GM23338 (cell line): ENCODE measurements around the gene TNPO3. TPM values are rescaled to one million over a fixed set of nuclear protein-coding genes. Genes with fewer than 3 reads are reported as not detected.

ENCODE experiments used
- ATAC-seq: fragments of 200-7000 bp; cut with Tn5 transposase; 3 replicates; pipeline ENCODE4 v1.9.1; 2020
- DNase-seq: peaks from one replicate; pipeline ENCODE4 v3.0.0-alpha.2; 2015; ENCODE audit warnings: low spot score
- H2AFZ ChIP-seq: fragments of 200-600 bp; sonication (generic); 2 replicates; pipeline ENCODE4 v1.8.0; 2016; ENCODE audit warnings: antibody characterized with exemption, mild to moderate bottlenecking, moderate library complexity
- H3F3A ChIP-seq: fragments of 200-600 bp; sonication (generic); replicated peaks from 2 replicates; pipeline ENCODE4 v1.8.0; 2017; ENCODE audit warnings: antibody characterized with exemption, mixed run types, low read depth
- H3K27ac ChIP-seq: fragments of 200-600 bp; sonication (generic); 2 replicates; pipeline ENCODE4 v1.6.1; 2016; ENCODE audit warnings: low read depth
- H3K27me3 ChIP-seq: fragments of 200-600 bp; sonication (generic); 2 replicates; pipeline ENCODE4 v1.8.0; 2016; ENCODE audit warnings: mild to moderate bottlenecking, mixed run types, moderate library complexity; ENCODE audit not compliant: insufficient read depth
- H3K36me3 ChIP-seq: fragments of 200-600 bp; sonication (generic); 2 replicates; pipeline ENCODE4 v1.8.0; 2016; ENCODE audit warnings: mild to moderate bottlenecking; ENCODE audit not compliant: insufficient read depth
- H3K4me1 ChIP-seq: fragments of 200-600 bp; sonication (generic); 2 replicates; pipeline ENCODE4 v1.8.0; 2016; ENCODE audit warnings: mild to moderate bottlenecking, moderate library complexity; ENCODE audit not compliant: insufficient read depth
- H3K4me2 ChIP-seq: fragments of 200-600 bp; sonication (generic); 2 replicates; pipeline ENCODE4 v1.7.1; 2017; ENCODE audit warnings: mixed run types
- H3K4me3 ChIP-seq: fragments of 200-600 bp; sonication (generic); 2 replicates; pipeline ENCODE4 v1.6.1; 2016; ENCODE audit warnings: mixed run types
- H3K79me2 ChIP-seq: fragments of 200-600 bp; sonication (generic); replicated peaks from 2 replicates; pipeline ENCODE4 v1.8.0; 2017; ENCODE audit warnings: mild to moderate bottlenecking; ENCODE audit not compliant: insufficient read depth
- H3K9me2 ChIP-seq: fragments of 200-600 bp; sonication (generic); 2 replicates; pipeline ENCODE4 v1.8.0; 2017; ENCODE audit not compliant: insufficient read depth
- H4K20me1 ChIP-seq: fragments of 200-600 bp; sonication (generic); replicated peaks from 2 replicates; pipeline ENCODE4 v1.8.0; 2017; ENCODE audit warnings: mild to moderate bottlenecking; ENCODE audit not compliant: insufficient read depth
- H3K27ac Mint-ChIP-seq: 2 replicates; pipeline ENCODE4 v1.8.0; 2020; ENCODE audit warnings: inconsistent platforms, mild to moderate bottlenecking, moderate library complexity, mixed read lengths
- H3K27me3 Mint-ChIP-seq: 3 replicates; pipeline ENCODE4 v1.8.0; 2022; ENCODE audit warnings: low read depth, mild to moderate bottlenecking, moderate library complexity, mixed read lengths, inconsistent platforms; ENCODE audit not compliant: insufficient read depth, poor library complexity
- H3K36me3 Mint-ChIP-seq: 3 replicates; pipeline ENCODE4 v1.8.0; 2021; ENCODE audit warnings: low read depth, mild to moderate bottlenecking, inconsistent platforms, moderate library complexity, mixed read lengths
- H3K4me1 Mint-ChIP-seq: 3 replicates; pipeline ENCODE4 v1.8.0; 2020; ENCODE audit warnings: mild to moderate bottlenecking, inconsistent platforms, mixed read lengths
- H3K4me3 Mint-ChIP-seq: 3 replicates; pipeline ENCODE4 v1.8.0; 2021; ENCODE audit warnings: moderate library complexity, mild to moderate bottlenecking, inconsistent platforms, mixed read lengths
- H3K9me3 Mint-ChIP-seq: 3 replicates; pipeline ENCODE4 v1.8.0; 2020; ENCODE audit warnings: moderate library complexity, mild to moderate bottlenecking, inconsistent platforms, mixed read lengths
- CREB1 ChIP-seq: fragments of 250-450 bp; sonication (Bioruptor Pico); IDR thresholded peaks from 2 replicates; pipeline ENCODE4 v1.5.0; 2020; ENCODE audit warnings: low read depth, mild to moderate bottlenecking, moderate library complexity
- POLR2AphosphoS5 ChIP-seq: IDR thresholded peaks from 2 replicates; pipeline ENCODE4 v1.6.1; 2016; ENCODE audit warnings: antibody characterized with exemption, low read depth
- STAT1 ChIP-seq: IDR thresholded peaks from one replicate; pipeline ENCODE4 v1.6.1; 2016; ENCODE audit warnings: antibody characterized with exemption; ENCODE audit not compliant: unreplicated experiment
- ZNF114 ChIP-seq: fragments of 250-450 bp; sonication (Bioruptor Pico); IDR thresholded peaks from 2 replicates; pipeline ENCODE4 v1.5.0; 2020; ENCODE audit warnings: mild to moderate bottlenecking, moderate library complexity
- ZNF331 ChIP-seq: fragments of 250-450 bp; sonication (Bioruptor Pico); IDR thresholded peaks from 2 replicates; pipeline ENCODE4 v1.5.0; 2020; ENCODE audit warnings: low read depth, mild to moderate bottlenecking, moderate library complexity
- ZNF462 ChIP-seq: fragments of 250-450 bp; sonication (Bioruptor Pico); IDR thresholded peaks from 2 replicates; pipeline ENCODE4 v1.5.0; 2020; ENCODE audit warnings: mild to moderate bottlenecking, moderate library complexity
- polyA plus RNA-seq: library from polyadenylated mRNA; unstranded; fragments of >200 nt; fragmentation: Nextera tagmentation; extraction: Ambion mirVana; gene quantifications from 2 replicates; pipeline ENCODE4 v1.2.1, GENCODE V29; 2016
- total RNA-seq: library from RNA; depleted of rRNA; stranded (reverse); fragments of >200 nt; shearing (Covaris generic); gene quantifications from 2 replicates; pipeline ENCODE4 v1.2.3, GENCODE V29; 2014

The TNPO3 gene
- total and polyA plus RNA-seq, 2 experiments from 2014 or later = 38.2 to 127 TPM

- TF ChIP-seq ZNF462 (CRISPR knock-in tag) (no peak), ZNF114 (no peak), POLR2AphosphoS5 (no peak), CREB1 (CRISPR knock-in tag) (no peak), STAT1 (no peak)
These were observed 148.7 kb downstream of the TNPO3 start (continued) for GRCh38 chr7:128906001-128906765.

GRCh38 chr7:128904381-128905197 lies 150.3 kb downstream of the TNPO3 start:
- Mint-ChIP-seq H3K36me3 (no peaks in the 10 kb centered on the region; the same call in 2 of the 3 replicates), H3K27me3 (peaks cover 18% of the 10 kb centered on the region), H3K4me3 (no peak overlapping the region), H3K27ac (no peak overlapping the region), H3K9me3 (peaks cover 8% of the 10 kb centered on the region; the same call in 2 of the 3 replicates), H3K4me1 (peaks cover 9% of the 10 kb centered on the region)
- ATAC-seq (peak; percentile 66), DNase-seq (peak; percentile 87)
- H3K79me2 ChIP-seq = no peaks in the 10 kb centered on the region
- H3K9me2 ChIP-seq = 0 out of 2 replicates have a peak, but pooled peaks cover 5% of the 10 kb centered on the region
- no peaks in the 10 kb centered on the region for H3F3A ChIP-seq
- no peak overlapping the region for H3K27ac ChIP-seq
- H2AFZ ChIP-seq = peak overlapping the region; percentile 87
- no peaks in the 10 kb centered on the region for H4K20me1 ChIP-seq
- no peak overlapping the region for H3K4me3 ChIP-seq
- H3K4me2 ChIP-seq = no peak overlapping the region
- H3K36me3 ChIP-seq = no peaks in the 10 kb centered on the region
- H3K27me3 ChIP-seq = peaks cover 22% of the 10 kb centered on the region
- peaks cover 3% of the 10 kb centered on the region for H3K4me1 ChIP-seq
- TF ChIP-seq ZNF462 (CRISPR knock-in tag) (no peak), ZNF331 (CRISPR knock-in tag) (no peak)
